MM.1S (cell line): ENCODE measurements around the gene SH3RF3.

Experiments used
- DNase-seq: peaks from one replicate; pipeline ENCODE4 v3.0.0-alpha.2; 2015
- H2AFZ ChIP-seq: fragments of 300-600 bp; sonication (generic); 2 replicates; pipeline ENCODE4 v1.6.0; 2016; ENCODE audit warnings: antibody characterized with exemption, low read length
- H3F3A ChIP-seq: fragments of 300-600 bp; sonication (generic); 2 replicates; pipeline ENCODE4 v1.6.1; 2016; ENCODE audit warnings: mild to moderate bottlenecking, antibody characterized with exemption, low read length, moderate library complexity, mixed read lengths; ENCODE audit not compliant: insufficient read depth
- H3K27ac ChIP-seq: fragments of 300-600 bp; sonication (generic); 2 replicates; pipeline ENCODE4 v1.5.1; 2016; ENCODE audit warnings: mild to moderate bottlenecking, low read length
- H3K27me3 ChIP-seq: fragments of 300-600 bp; sonication (generic); replicated peaks from 2 replicates; pipeline ENCODE4 v1.6.0; 2016; ENCODE audit warnings: low read length; ENCODE audit not compliant: insufficient read depth
- H3K36me3 ChIP-seq: fragments of 300-600 bp; sonication (generic); replicated peaks from 2 replicates; pipeline ENCODE4 v1.6.1; 2016; ENCODE audit warnings: mild to moderate bottlenecking, low read length, mixed read lengths; ENCODE audit not compliant: insufficient read depth
- H3K4me1 ChIP-seq: fragments of 300-600 bp; sonication (generic); 2 replicates; pipeline ENCODE4 v1.6.1; 2016; ENCODE audit warnings: low read length, mixed read lengths
- H3K4me2 ChIP-seq: fragments of 300-600 bp; sonication (generic); 2 replicates; pipeline ENCODE4 v1.6.0; 2016; ENCODE audit warnings: low read depth, low read length
- H3K4me3 ChIP-seq: fragments of 300-600 bp; sonication (generic); 2 replicates; pipeline ENCODE4 v1.5.1; 2016; ENCODE audit warnings: low read length, mixed read lengths
- H3K79me2 ChIP-seq: fragments of 300-600 bp; sonication (generic); 2 replicates; pipeline ENCODE4 v1.6.1; 2016; ENCODE audit warnings: mixed run types, low read length, mixed read lengths
- H3K9ac ChIP-seq: fragments of 300-600 bp; sonication (generic); 2 replicates; pipeline ENCODE4 v1.6.1; 2016; ENCODE audit warnings: low read length, mixed read lengths
- H3K9me2 ChIP-seq: fragments of 300-600 bp; sonication (generic); replicated peaks from 2 replicates; pipeline ENCODE4 v1.6.1; 2016; ENCODE audit warnings: mild to moderate bottlenecking, low read length, mixed read lengths; ENCODE audit not compliant: insufficient read depth
- H3K9me3 ChIP-seq: fragments of 300-600 bp; sonication (generic); replicated peaks from 2 replicates; pipeline ENCODE4 v1.6.1; 2016; ENCODE audit warnings: mild to moderate bottlenecking, low read length, mixed read lengths; ENCODE audit not compliant: insufficient read depth
- H4K20me1 ChIP-seq: fragments of 300-600 bp; sonication (generic); 2 replicates; pipeline ENCODE4 v1.6.1; 2016; ENCODE audit warnings: mild to moderate bottlenecking, low read length, moderate library complexity, mixed read lengths; ENCODE audit not compliant: insufficient read depth
- EZH2 ChIP-seq: fragments of 300-600 bp; sonication (generic); optimal IDR thresholded peaks from 2 replicates; pipeline ENCODE3; 2017; ENCODE audit warnings: low read depth, mild to moderate bottlenecking, antibody characterized with exemption, low read length, mixed read lengths
- EZH2phosphoT487 ChIP-seq: fragments of 300-600 bp; sonication (generic); IDR thresholded peaks from 2 replicates; pipeline ENCODE4 v1.6.1; 2018; ENCODE audit warnings: antibody characterized with exemption, low read length
- TF ChIP-seq, protein P1 (sequence below): fragments of 300-600 bp; sonication (generic); IDR thresholded peaks from 2 replicates; pipeline ENCODE4 v1.5.1; 2016; ENCODE audit warnings: antibody characterized with exemption, low read length, mixed read lengths

Gene SH3RF3

DNA sequence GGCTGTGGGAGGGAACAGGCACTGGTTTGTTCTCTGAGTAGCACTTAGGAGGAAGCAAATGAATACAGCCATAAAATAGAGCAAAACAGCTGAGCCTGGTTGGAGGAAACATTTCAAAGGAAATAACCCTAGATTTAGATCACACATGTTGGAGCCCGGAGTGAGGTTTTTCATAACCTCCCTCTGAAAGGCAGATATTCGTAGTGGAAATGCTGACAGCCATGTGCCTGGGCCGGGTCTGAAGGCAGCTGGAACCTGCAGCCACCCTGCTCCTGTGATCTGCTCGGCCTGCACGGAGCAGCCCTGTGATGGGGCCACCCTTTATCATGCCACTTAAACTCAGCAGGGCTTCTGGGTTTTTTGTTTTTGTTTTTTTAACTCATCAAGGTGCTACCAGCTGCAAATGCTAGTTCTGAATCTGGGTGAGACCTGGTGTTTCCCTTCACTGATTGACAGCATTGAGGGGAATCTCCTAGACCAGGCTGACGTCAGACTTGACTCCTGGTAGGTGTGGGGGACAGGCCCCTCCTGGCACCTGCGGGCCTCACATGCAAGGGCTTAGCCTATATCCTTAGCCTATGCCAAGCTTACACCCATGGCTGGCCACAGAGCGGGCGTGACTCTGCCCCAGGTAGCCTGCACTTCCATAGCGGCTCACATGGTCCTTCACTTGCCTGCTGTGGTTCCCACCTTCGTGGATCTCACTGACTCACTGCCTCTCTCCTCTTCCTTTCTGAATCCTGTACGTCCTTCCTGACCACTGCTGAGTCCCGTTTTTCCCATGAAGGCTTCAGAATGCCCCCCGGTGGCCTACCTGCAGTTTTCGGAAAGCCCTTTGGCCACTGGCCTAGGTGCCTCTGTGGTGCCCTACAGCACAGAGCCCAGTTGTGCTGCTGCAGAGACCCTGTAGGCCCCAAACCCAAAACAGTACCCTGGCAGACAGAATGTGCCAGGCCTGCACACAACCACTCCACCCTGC, 267.5 kb downstream of the SH3RF3 start:
- H4K20me1 ChIP-seq = no peaks in the 10 kb centered on the region
- H3K4me2 ChIP-seq = no peak overlapping the region
- H3K4me3 ChIP-seq = no peak overlapping the region
- H3K9me2 ChIP-seq = no peaks in the 10 kb centered on the region
- H3K9me3 ChIP-seq = no peaks in the 10 kb centered on the region
- H2AFZ ChIP-seq = no peak overlapping the region
- TF ChIP-seq EZH2 (no peak), EZH2phosphoT487 (no peak)
- TF ChIP-seq, protein P1, sequence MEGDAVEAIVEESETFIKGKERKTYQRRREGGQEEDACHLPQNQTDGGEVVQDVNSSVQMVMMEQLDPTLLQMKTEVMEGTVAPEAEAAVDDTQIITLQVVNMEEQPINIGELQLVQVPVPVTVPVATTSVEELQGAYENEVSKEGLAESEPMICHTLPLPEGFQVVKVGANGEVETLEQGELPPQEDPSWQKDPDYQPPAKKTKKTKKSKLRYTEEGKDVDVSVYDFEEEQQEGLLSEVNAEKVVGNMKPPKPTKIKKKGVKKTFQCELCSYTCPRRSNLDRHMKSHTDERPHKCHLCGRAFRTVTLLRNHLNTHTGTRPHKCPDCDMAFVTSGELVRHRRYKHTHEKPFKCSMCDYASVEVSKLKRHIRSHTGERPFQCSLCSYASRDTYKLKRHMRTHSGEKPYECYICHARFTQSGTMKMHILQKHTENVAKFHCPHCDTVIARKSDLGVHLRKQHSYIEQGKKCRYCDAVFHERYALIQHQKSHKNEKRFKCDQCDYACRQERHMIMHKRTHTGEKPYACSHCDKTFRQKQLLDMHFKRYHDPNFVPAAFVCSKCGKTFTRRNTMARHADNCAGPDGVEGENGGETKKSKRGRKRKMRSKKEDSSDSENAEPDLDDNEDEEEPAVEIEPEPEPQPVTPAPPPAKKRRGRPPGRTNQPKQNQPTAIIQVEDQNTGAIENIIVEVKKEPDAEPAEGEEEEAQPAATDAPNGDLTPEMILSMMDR = no peak
- H3K9ac ChIP-seq = no peak overlapping the region
- H3K36me3 ChIP-seq = no peaks in the 10 kb centered on the region
- H3K79me2 ChIP-seq = no peaks in the 10 kb centered on the region
- H3K4me1 ChIP-seq = no peaks in the 10 kb centered on the region
- no peaks in the 10 kb centered on the region for H3F3A ChIP-seq
- DNase-seq = no peak
- no peak overlapping the region for H3K27ac ChIP-seq
- H3K27me3 ChIP-seq = no peaks in the 10 kb centered on the region

DNA sequence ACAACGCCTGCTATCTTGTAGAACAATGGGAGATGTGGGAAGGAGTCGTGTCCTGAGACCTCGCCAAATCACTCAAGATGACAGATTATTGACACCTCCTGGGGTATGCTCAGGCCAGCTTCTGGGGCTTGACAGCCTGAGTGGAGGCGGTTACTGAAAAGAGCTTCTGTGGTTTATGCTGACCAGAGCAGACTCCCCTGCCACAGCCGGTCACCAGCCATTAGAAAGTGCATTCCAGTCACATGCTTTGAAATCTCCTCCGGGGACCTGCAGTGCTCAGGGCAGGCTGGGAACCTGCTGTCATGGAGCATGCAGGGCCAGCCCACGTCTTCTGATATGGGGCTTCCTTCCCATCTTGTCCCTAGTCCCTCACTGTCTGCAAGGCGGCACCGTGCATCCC, 268.9 kb downstream of the SH3RF3 start:
- H3K4me3 ChIP-seq = no peak overlapping the region
- no peaks in the 10 kb centered on the region for H3F3A ChIP-seq
- no peak overlapping the region for H3K9ac ChIP-seq
- no peak overlapping the region for H3K27ac ChIP-seq
- no peaks in the 10 kb centered on the region for H4K20me1 ChIP-seq
- no peaks in the 10 kb centered on the region for H3K4me1 ChIP-seq
- H2AFZ ChIP-seq = no peak overlapping the region
- TF ChIP-seq EZH2phosphoT487 = no peak
- TF ChIP-seq EZH2 = no peak
- TF ChIP-seq, protein P1 = no peak
- H3K79me2 ChIP-seq = no peaks in the 10 kb centered on the region
- H3K27me3 ChIP-seq = no peaks in the 10 kb centered on the region
- H3K9me2 ChIP-seq = no peaks in the 10 kb centered on the region
- no peaks in the 10 kb centered on the region for H3K9me3 ChIP-seq
- H3K36me3 ChIP-seq = no peaks in the 10 kb centered on the region
- H3K4me2 ChIP-seq = no peak overlapping the region
- DNase-seq = no peak

DNA sequence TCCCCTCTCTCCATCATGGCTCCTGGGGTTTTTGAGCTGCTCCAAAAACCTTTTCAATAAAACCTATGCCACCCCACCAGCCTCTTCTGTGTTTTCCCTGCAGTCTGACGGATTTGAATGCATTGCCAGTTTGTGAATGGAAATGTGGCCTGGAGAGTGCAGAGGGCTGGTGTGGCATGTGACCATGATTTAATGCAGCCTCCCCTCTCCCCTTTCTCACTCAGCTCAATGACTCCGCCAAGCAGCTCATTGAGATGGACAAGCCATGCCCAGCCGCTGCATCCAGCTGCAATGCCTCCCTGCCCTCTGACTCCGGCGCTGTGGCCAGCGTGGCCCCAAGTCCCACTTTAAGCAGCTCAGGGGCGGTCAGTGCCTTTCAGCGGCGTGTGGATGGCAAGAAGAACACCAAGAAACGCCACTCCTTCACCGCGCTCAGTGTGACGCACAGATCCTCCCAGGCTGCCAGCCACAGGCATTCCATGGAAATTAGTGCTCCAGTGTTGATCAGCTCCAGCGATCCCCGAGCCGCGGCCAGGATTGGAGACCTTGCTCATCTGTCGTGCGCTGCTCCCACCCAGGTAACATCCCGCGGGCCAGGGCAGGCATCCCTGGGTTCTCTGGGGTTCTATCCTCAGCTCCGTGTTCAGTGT, 269.5 kb downstream of the SH3RF3 start:
- no peaks in the 10 kb centered on the region for H3K9me3 ChIP-seq
- TF ChIP-seq, protein P1 = no peak
- TF ChIP-seq EZH2 = no peak
- TF ChIP-seq EZH2phosphoT487 = no peak
- H3F3A ChIP-seq = no peaks in the 10 kb centered on the region
- no peaks in the 10 kb centered on the region for H3K4me1 ChIP-seq
- no peaks in the 10 kb centered on the region for H3K9me2 ChIP-seq
- no peak overlapping the region for H2AFZ ChIP-seq
- H3K27ac ChIP-seq = no peak overlapping the region
- DNase-seq = no peak
- H3K79me2 ChIP-seq = no peaks in the 10 kb centered on the region
- no peak overlapping the region for H3K4me3 ChIP-seq
- no peaks in the 10 kb centered on the region for H4K20me1 ChIP-seq
- H3K27me3 ChIP-seq = no peaks in the 10 kb centered on the region
- no peak overlapping the region for H3K4me2 ChIP-seq
- H3K36me3 ChIP-seq = no peaks in the 10 kb centered on the region
- no peak overlapping the region for H3K9ac ChIP-seq
